Right atrium auricular region (tissue), 2 donors: ENCODE data around the gene AGPAT3. TPM values are rescaled to one million over a fixed set of nuclear protein-coding genes. Genes with fewer than 3 reads are reported as not detected.

Experiments
- DNase-seq: peaks from one replicate; pipeline ENCODE4 v3.0.0-alpha.2; 2019; ENCODE audit warnings: low spot score
- H3K27ac ChIP-seq, 2 donors: fragments of 200-600 bp; sonication (generic); 1 replicate in 1 of 2; 2 replicates in 1 of 2; pipeline ENCODE4 v1.5.1; 2016 to 2019
- H3K27me3 ChIP-seq, 2 donors: fragments of 200-600 bp; sonication (generic); one replicate each; pipeline versions ENCODE4 v1.5.1 to v1.6.0; 2017 to 2019
- H3K36me3 ChIP-seq: fragments of 200-600 bp; sonication (generic); one replicate; pipeline ENCODE4 v1.5.1; 2016
- H3K4me1 ChIP-seq, 2 donors: fragments of 200-600 bp; sonication (generic); one replicate each; pipeline versions ENCODE4 v1.5.1 to v1.6.0; 2017 to 2019
- H3K4me3 ChIP-seq, 2 donors: fragments of 200-600 bp; sonication (generic); 1 replicate in 1 of 2; 2 replicates in 1 of 2; pipeline ENCODE4 v1.5.1; 2017 to 2019; ENCODE audit warnings: mild to moderate bottlenecking in 1 of 2, moderate library complexity in 1 of 2
- H3K9me3 ChIP-seq, 2 donors: fragments of 200-600 bp; sonication (generic); one replicate each; pipeline ENCODE4 v1.5.1; 2019
- CTCF ChIP-seq, 2 donors: fragments of 200-600 bp; sonication (generic); IDR thresholded peaks; one replicate each; pipeline ENCODE4 v1.5.1; 2019; ENCODE audit warnings: antibody characterized with exemption in 2 of 2
- total RNA-seq, 2 donors: library from RNA; depleted of rRNA; stranded (reverse); fragments of >200 nt; gene quantifications; one replicate each; pipeline ENCODE4 v1.1.0, GENCODE V29; 2016

AGPAT3 gene, protein sequence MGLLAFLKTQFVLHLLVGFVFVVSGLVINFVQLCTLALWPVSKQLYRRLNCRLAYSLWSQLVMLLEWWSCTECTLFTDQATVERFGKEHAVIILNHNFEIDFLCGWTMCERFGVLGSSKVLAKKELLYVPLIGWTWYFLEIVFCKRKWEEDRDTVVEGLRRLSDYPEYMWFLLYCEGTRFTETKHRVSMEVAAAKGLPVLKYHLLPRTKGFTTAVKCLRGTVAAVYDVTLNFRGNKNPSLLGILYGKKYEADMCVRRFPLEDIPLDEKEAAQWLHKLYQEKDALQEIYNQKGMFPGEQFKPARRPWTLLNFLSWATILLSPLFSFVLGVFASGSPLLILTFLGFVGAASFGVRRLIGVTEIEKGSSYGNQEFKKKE
- 10 to 100 TPM; 41.3 to 42.5 TPM for total RNA-seq

- Histone ChIP-seq H3K4me1 (peaks cover 0 to 35% of the 10 kb centered on the region in 2 donors), H3K4me3 (peak within 1 kb of the TSS; percentile 75 to 84), H3K9me3 (no peaks in the 10 kb centered on the region), H3K36me3 (peaks cover 6% of the 10 kb centered on the region), H3K27me3 (no peaks in the 10 kb centered on the region), H3K27ac (peak within 1 kb of the TSS; percentile 93 to 95)
- no peak for TF ChIP-seq CTCF (IDR thresholded peaks at IDR 0.05)
- no peak for DNase-seq
Observed at GRCh38 chr21:43864962-43865539, at the start of gene AGPAT3. AGPAT3 (plus strand) TSS chr21:43865223; CDS start chr21:43959682, 94,459 bp downstream.

- H3K27me3 ChIP-seq: no peaks in the 10 kb centered on the region
- H3K4me3 ChIP-seq: no peak overlapping the region
- H3K4me1 ChIP-seq: peaks cover 0 to 13% of the 10 kb centered on the region in 2 donors
- no peak for DNase-seq
- no peaks in the 10 kb centered on the region for H3K36me3 ChIP-seq
- TF ChIP-seq CTCF (IDR thresholded peaks at IDR 0.05): no peak
- H3K27ac ChIP-seq: no peak overlapping the region
- H3K9me3 ChIP-seq: peaks cover 0 to 6% of the 10 kb centered on the region in 2 donors
Observed at GRCh38 chr21:43815991-43816390, 49.0 kb upstream of the AGPAT3 start.

- Histone ChIP-seq H3K4me1 (peaks cover 0 to 7% of the 10 kb centered on the region in 2 donors), H3K27ac (no peak overlapping the region), H3K36me3 (no peaks in the 10 kb centered on the region), H3K27me3 (no peaks in the 10 kb centered on the region), H3K9me3 (peaks cover 0 to 6% of the 10 kb centered on the region in 2 donors), H3K4me3 (no peak overlapping the region)
- no peak for TF ChIP-seq CTCF (IDR thresholded peaks at IDR 0.05)
- no peak for DNase-seq
Observed at GRCh38 chr21:43816611-43817071, 48.4 kb upstream of the AGPAT3 start.

DNA sequence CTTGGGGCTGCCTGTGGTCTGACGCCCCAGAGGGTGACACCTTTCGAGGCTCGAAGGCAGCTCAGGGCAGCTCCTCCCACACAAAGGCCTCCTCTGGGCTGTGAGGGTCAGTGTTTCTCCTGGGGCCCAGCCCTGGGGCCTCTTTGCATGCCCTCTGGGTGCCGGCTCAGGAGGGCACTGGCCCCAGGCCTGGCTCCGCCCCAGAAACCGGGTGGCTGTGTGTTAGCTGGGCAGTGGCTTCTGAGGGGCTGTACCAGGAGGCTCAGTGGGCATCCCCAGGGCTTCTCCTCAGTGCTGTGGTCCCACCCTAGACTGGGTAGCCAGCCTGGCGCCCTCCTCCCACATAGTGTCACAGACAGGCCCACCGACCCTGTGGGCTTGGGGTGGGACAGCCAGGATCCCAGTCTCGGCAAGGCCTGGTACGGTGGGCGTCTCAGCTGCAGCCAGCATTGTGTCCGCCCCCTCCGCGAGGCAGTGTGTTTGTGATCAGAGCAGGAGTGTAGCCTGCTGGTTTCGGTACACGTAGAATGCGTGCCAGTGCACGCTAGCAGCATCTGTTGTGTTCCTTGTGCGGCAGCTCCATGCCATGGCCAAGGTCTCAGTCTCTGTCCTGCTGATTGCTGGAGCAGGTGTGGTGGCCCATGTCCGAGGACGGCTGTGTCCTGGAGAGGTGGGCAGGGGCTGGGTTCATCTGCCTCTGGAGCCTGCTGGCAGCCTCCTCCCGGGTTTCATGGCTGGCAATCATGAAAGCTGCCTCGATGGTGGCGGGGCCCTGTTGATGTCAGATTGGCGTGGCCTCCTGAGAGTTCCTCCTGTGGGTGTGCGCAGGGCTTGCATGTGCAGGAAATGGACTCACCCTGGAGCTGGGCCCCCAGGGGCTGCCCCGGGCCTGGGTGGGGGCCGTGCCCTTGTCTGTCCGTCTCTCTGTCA is 47.6 kb upstream of the AGPAT3 start:
- H3K4me1 ChIP-seq: no peaks in the 10 kb centered on the region
- no peak for DNase-seq
- H3K27ac ChIP-seq: no peak overlapping the region
- no peaks in the 10 kb centered on the region for H3K36me3 ChIP-seq
- no peak for TF ChIP-seq CTCF (IDR thresholded peaks at IDR 0.05)
- peaks cover 0 to 6% of the 10 kb centered on the region in 2 donors for H3K9me3 ChIP-seq
- H3K4me3 ChIP-seq: no peak overlapping the region
- no peaks in the 10 kb centered on the region for H3K27me3 ChIP-seq

GRCh38 chr21:43818685-43819084 is 46.3 kb upstream of the AGPAT3 start:
- Histone ChIP-seq H3K27ac (no peak overlapping the region), H3K36me3 (no peaks in the 10 kb centered on the region), H3K27me3 (no peaks in the 10 kb centered on the region), H3K4me3 (no peak overlapping the region), H3K9me3 (peaks cover 0 to 6% of the 10 kb centered on the region in 2 donors), H3K4me1 (no peaks in the 10 kb centered on the region)
- TF ChIP-seq CTCF (IDR thresholded peaks at IDR 0.05): no peak
- DNase-seq: no peak
